Heart left ventricle (tissue), 13 donors: ENCODE measurements around the gene NFASC.

Experiments
- POLR2A ChIP-seq, 2 donors: fragments of 450-650 bp; IDR thresholded peaks; one replicate each; pipeline ENCODE4 v1.6.1; 2017; ENCODE audit warnings: antibody characterized with exemption in 2 of 2, mild to moderate bottlenecking in 2 of 2, moderate library complexity in 2 of 2
- TF ChIP-seq, protein P1 (sequence below), 12 donors: fragments of 200-600 bp; sonication (generic) in 4 of 12; IDR thresholded peaks; one replicate each; pipeline versions ENCODE4 v1.5.0 to v1.8.0; 2018 to 2022; ENCODE audit warnings: antibody characterized with exemption in 12 of 12, mild to moderate bottlenecking in 5 of 12
- donor health status: ischemic (EF 13 %, LVEDD 7.1; RV severe dilation, severe dysfunction).
- donor health status: DM: no; HTN: yes; CAD: no.
- donor health status: DM: no; HTN: no; CAD: no.
- donor health status: ischemic (EF 25% LVEDD 6.9; RV normal size, moderate dysfunction).
- donor health status: ischemic (EF 25% LVEDD 5.7; RV mildly dilated, moderate dysfunction).
- donor health status: ischemic (EF 35%, LVEDD 5.7; RV mildly dilated, moderate dysfunction).
- donor health status: nonischemic (EF 11% LVEDD 7.7; RV severe dilation, severe dysfunction).
- donor health status: DM: yes; HTN: yes; CAD: no.
- donor health status: PGD.
- donor health status: ischemic (EF 29% LVEDD 5.4; RV normal size, mild dysfunction).
- donor health status: nonischemic (EF 23%, LVEDD 6.1; RV moderate dilation, normal function).

DNA sequence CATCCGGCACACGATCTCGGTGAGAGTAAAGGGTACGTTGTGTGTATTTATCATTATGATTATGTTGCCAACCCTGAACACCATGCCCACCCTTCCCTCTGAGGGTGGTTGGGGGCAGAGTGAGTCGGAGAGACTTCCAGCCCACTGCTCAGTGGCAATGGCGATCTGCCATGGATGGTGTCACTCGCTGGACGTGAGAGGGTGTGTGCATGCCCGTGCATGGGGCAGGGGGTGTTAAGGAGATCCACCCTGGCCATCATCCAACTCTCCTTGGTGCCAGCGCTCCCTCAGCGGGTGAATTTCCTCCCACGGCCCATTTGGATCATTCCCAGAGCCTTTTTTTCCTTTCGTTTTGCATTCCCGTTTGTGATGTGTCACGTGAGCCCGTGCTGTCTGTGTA, 98.3 kb downstream of the NFASC start:
- TF ChIP-seq, protein P1, sequence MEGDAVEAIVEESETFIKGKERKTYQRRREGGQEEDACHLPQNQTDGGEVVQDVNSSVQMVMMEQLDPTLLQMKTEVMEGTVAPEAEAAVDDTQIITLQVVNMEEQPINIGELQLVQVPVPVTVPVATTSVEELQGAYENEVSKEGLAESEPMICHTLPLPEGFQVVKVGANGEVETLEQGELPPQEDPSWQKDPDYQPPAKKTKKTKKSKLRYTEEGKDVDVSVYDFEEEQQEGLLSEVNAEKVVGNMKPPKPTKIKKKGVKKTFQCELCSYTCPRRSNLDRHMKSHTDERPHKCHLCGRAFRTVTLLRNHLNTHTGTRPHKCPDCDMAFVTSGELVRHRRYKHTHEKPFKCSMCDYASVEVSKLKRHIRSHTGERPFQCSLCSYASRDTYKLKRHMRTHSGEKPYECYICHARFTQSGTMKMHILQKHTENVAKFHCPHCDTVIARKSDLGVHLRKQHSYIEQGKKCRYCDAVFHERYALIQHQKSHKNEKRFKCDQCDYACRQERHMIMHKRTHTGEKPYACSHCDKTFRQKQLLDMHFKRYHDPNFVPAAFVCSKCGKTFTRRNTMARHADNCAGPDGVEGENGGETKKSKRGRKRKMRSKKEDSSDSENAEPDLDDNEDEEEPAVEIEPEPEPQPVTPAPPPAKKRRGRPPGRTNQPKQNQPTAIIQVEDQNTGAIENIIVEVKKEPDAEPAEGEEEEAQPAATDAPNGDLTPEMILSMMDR (IDR thresholded peaks at IDR 0.05) = no peak
- TF ChIP-seq POLR2A (IDR thresholded peaks at IDR 0.05) = no peak
